DND-41 (cell line): ENCODE measurements around the gene ST6GALNAC3.

ENCODE experiments used
- CTCF ChIP-seq: IDR thresholded peaks from 2 replicates; pipeline ENCODE4 v1.5.1; 2012; ENCODE audit warnings: borderline replicate concordance, low read length, moderate library complexity, mild to moderate bottlenecking; ENCODE audit not compliant: poor library complexity, severe bottlenecking; ENCODE audit errors: extremely low read depth
- EZH2 ChIP-seq: IDR thresholded peaks from 3 replicates; pipeline ENCODE4 v1.6.1; 2012; ENCODE audit warnings: borderline replicate concordance, low read depth, mild to moderate bottlenecking, moderate library complexity, low read length, inconsistent platforms; ENCODE audit not compliant: severe bottlenecking

GRCh38 chr1:76473591-76473990 is 399.0 kb downstream of the ST6GALNAC3 start:
- TF ChIP-seq CTCF (no peak), EZH2 (no peak)
